ENCODE data around the gene IGSF21.

DNA sequence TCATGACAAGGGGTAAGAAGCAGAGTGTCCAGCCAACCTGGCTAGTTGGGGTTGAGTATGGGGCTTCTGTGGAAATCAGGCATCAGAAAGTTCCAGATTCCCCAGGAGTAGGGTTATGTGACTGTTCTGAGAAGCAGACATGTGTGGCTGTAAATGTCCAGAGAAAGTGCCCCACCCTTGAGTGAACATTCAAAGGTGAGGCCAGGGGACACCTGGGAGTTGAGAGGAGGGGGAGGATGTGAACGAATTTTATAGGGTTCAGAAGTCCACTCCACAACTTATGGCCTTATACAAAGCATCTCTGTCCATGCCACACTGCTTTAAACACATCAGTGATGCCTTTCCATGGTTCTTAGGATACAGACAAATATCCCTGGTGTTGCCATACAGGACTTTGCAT lies 133.3 kb downstream of the IGSF21 start:
- TF ChIP-seq, protein P1, sequence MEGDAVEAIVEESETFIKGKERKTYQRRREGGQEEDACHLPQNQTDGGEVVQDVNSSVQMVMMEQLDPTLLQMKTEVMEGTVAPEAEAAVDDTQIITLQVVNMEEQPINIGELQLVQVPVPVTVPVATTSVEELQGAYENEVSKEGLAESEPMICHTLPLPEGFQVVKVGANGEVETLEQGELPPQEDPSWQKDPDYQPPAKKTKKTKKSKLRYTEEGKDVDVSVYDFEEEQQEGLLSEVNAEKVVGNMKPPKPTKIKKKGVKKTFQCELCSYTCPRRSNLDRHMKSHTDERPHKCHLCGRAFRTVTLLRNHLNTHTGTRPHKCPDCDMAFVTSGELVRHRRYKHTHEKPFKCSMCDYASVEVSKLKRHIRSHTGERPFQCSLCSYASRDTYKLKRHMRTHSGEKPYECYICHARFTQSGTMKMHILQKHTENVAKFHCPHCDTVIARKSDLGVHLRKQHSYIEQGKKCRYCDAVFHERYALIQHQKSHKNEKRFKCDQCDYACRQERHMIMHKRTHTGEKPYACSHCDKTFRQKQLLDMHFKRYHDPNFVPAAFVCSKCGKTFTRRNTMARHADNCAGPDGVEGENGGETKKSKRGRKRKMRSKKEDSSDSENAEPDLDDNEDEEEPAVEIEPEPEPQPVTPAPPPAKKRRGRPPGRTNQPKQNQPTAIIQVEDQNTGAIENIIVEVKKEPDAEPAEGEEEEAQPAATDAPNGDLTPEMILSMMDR (IDR thresholded peaks at IDR 0.05; ENCODE audit: extremely low read depth in 1 of 2, insufficient read depth in 1 of 2, low read depth in 1 of 2, low read length in 2 of 2) = no peak
- TF ChIP-seq POLR2A (IDR thresholded peaks at IDR 0.05; ENCODE audit: low read depth, low read length) (no peak), FOS (IDR thresholded peaks at IDR 0.05; ENCODE audit: borderline replicate concordance, insufficient read depth, low read length) (no peak), EZH2 (IDR thresholded peaks at IDR 0.05; ENCODE audit: borderline replicate concordance, low read depth, low read length, severe bottlenecking) (no peak), GATA2 (IDR thresholded peaks at IDR 0.05; ENCODE audit: insufficient read depth, insufficient read length, low read depth, low read length) (no peak)
- TF ChIP-seq, protein P2, sequence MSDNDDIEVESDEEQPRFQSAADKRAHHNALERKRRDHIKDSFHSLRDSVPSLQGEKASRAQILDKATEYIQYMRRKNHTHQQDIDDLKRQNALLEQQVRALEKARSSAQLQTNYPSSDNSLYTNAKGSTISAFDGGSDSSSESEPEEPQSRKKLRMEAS (IDR thresholded peaks at IDR 0.05; ENCODE audit: insufficient read depth, insufficient read length) = no peak
